WTC11 (cell line): ENCODE results near the gene ZNF654. TPM values are rescaled to one million over a fixed set of nuclear protein-coding genes. Genes with fewer than 3 reads are reported as not detected.

Experiments used
- ATAC-seq: fragments of 200-7000 bp; cut with Tn5 transposase; 2 replicates; pipeline ENCODE4 v1.10.0; 2021; ENCODE audit warnings: mild to moderate bottlenecking, moderate library complexity
- CTCF ChIA-PET: fragments of 300-600 bp; sonication (Branson Sonifier 250); formaldehyde crosslinking; loops from one replicate; lab custom pipeline; 2021; ENCODE audit warnings: antibody characterized with exemption; lab: Charles Lee
- POLR2A ChIA-PET: fragments of 350-600 bp; sonication (Branson Sonifier 250); formaldehyde crosslinking; loops from one replicate; lab custom pipeline; 2021; ENCODE audit warnings: antibody characterized with exemption; lab: Charles Lee
- DNase-seq: peaks from one replicate; pipeline ENCODE4 v3.0.0; 2021; ENCODE audit warnings: low spot score
- H3K27ac Mint-ChIP-seq: 2 replicates; pipeline ENCODE4 v1.8.0; 2021; ENCODE audit warnings: mixed read lengths
- H3K27me3 Mint-ChIP-seq: 2 replicates; pipeline ENCODE4 v1.8.0; 2021; ENCODE audit warnings: low read depth, mild to moderate bottlenecking, moderate library complexity, mixed read lengths
- H3K36me3 Mint-ChIP-seq: 2 replicates; pipeline ENCODE4 v1.8.0; 2021; ENCODE audit warnings: mixed read lengths
- H3K4me1 Mint-ChIP-seq: 2 replicates; pipeline ENCODE4 v1.8.0; 2022; ENCODE audit warnings: mixed read lengths
- H3K4me3 Mint-ChIP-seq: 2 replicates; pipeline ENCODE4 v1.8.0; 2021; ENCODE audit warnings: mild to moderate bottlenecking, moderate library complexity, mixed read lengths
- H3K9me3 Mint-ChIP-seq: 2 replicates; pipeline ENCODE4 v1.8.0; 2021; ENCODE audit warnings: mixed read lengths
- NFE2L1 ChIP-seq: sonication (generic); formaldehyde crosslinking; IDR thresholded peaks from 2 replicates; pipeline ENCODE4 v1.8.1; 2023; ENCODE audit warnings: missing genetic modification reagents
- ZNF416 ChIP-seq: fragments of 250-450 bp; sonication (Bioruptor Pico); IDR thresholded peaks from 2 replicates; pipeline ENCODE4 v1.9.0; 2021; ENCODE audit warnings: mild to moderate bottlenecking, inconsistent platforms
- total RNA-seq: library from RNA; stranded (reverse); gene quantifications from 3 replicates; pipeline ENCODE4 v1.2.3, GENCODE V29; 2021
- TF ChIP-seq, protein P1 (sequence below): sonication (generic); formaldehyde crosslinking; IDR thresholded peaks from 2 replicates; pipeline ENCODE4 v1.8.1; 2023; ENCODE audit warnings: mild to moderate bottlenecking, moderate library complexity, missing genetic modification reagents
- TF ChIP-seq, protein P2 (sequence below): sonication (generic); formaldehyde crosslinking; conservative IDR thresholded peaks from 2 replicates; pipeline ENCODE4 v1.8.1; 2022; ENCODE audit warnings: mild to moderate bottlenecking, missing genetic modification reagents

The ZNF654 gene
- total RNA-seq, 1 experiment from 2014 or later = 7.0 TPM

DNA sequence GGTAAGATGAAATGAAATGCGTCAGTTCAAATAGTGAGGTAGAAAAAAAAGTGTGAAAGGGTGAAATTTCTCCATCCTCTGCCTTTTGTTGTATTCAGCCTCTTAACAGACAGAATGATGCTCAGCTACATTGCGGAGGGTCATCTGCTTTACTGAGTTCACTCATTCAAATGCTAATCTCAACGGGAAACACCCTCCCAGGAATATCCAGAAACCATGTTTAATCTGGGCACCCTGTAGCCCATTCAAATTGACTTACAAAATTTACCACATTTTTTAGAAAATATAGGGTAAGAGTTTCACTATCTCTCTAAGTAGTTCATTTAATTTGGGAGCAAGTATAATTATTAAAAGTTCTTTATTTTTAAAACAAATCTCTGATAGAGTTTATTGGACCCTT, 133.6 kb downstream of the ZNF654 start:
- H3K36me3 Mint-ChIP-seq = peaks cover 27% of the 10 kb centered on the region

More for the DNA sequence above, 133.6 kb downstream of the ZNF654 start:
- Mint-ChIP-seq H3K4me3 (no peak overlapping the region), H3K9me3 (peaks cover 48% of the 10 kb centered on the region), H3K4me1 (peaks cover 43% of the 10 kb centered on the region), H3K27ac (no peak overlapping the region), H3K27me3 (no peaks in the 10 kb centered on the region)
- TF ChIP-seq, protein P1, sequence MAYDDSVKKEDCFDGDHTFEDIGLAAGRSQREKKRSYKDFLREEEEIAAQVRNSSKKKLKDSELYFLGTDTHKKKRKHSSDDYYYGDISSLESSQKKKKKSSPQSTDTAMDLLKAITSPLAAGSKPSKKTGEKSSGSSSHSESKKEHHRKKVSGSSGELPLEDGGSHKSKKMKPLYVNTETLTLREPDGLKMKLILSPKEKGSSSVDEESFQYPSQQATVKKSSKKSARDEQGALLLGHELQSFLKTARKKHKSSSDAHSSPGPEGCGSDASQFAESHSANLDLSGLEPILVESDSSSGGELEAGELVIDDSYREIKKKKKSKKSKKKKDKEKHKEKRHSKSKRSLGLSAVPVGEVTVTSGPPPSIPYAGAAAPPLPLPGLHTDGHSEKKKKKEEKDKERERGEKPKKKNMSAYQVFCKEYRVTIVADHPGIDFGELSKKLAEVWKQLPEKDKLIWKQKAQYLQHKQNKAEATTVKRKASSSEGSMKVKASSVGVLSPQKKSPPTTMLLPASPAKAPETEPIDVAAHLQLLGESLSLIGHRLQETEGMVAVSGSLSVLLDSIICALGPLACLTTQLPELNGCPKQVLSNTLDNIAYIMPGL (CRISPR knock-in tag) = no peak
- TF ChIP-seq NFE2L1 (CRISPR knock-in tag) (no peak), ZNF416 (CRISPR knock-in tag) (peak; percentile 98)
- TF ChIP-seq, protein P2, sequence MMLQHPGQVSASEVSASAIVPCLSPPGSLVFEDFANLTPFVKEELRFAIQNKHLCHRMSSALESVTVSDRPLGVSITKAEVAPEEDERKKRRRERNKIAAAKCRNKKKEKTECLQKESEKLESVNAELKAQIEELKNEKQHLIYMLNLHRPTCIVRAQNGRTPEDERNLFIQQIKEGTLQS (CRISPR knock-in tag) = no peak
- DNase-seq = no peak
- ChIA-PET CTCF (no interaction called here), POLR2A (no interaction called here)
- ATAC-seq = peak; percentile 19; the same call in 1 of the 2 replicates

Other genes starting within 250 kb of the ZNF654 start
- 57.6 to 61.3 TPM (median 60.7 TPM) in 3 replicates for gene CGGBP1, start 250 bp upstream of the ZNF654 start, total RNA-seq
- gene C3orf38, start 90.7 kb downstream of the ZNF654 start, total RNA-seq = 22.5 to 24.1 TPM (median 23.9 TPM) in 3 replicates